MM.1S (cell line): ENCODE measurements around the gene CREB5.

ENCODE experiments used
- DNase-seq: peaks from one replicate; pipeline ENCODE4 v3.0.0-alpha.2; 2015
- H2AFZ ChIP-seq: fragments of 300-600 bp; sonication (generic); 2 replicates; pipeline ENCODE4 v1.6.0; 2016; ENCODE audit warnings: antibody characterized with exemption, low read length
- H3F3A ChIP-seq: fragments of 300-600 bp; sonication (generic); 2 replicates; pipeline ENCODE4 v1.6.1; 2016; ENCODE audit warnings: mild to moderate bottlenecking, antibody characterized with exemption, low read length, moderate library complexity, mixed read lengths; ENCODE audit not compliant: insufficient read depth
- H3K27ac ChIP-seq: fragments of 300-600 bp; sonication (generic); 2 replicates; pipeline ENCODE4 v1.5.1; 2016; ENCODE audit warnings: mild to moderate bottlenecking, low read length
- H3K27me3 ChIP-seq: fragments of 300-600 bp; sonication (generic); replicated peaks from 2 replicates; pipeline ENCODE4 v1.6.0; 2016; ENCODE audit warnings: low read length; ENCODE audit not compliant: insufficient read depth
- H3K36me3 ChIP-seq: fragments of 300-600 bp; sonication (generic); replicated peaks from 2 replicates; pipeline ENCODE4 v1.6.1; 2016; ENCODE audit warnings: mild to moderate bottlenecking, low read length, mixed read lengths; ENCODE audit not compliant: insufficient read depth
- H3K4me1 ChIP-seq: fragments of 300-600 bp; sonication (generic); 2 replicates; pipeline ENCODE4 v1.6.1; 2016; ENCODE audit warnings: low read length, mixed read lengths
- H3K4me2 ChIP-seq: fragments of 300-600 bp; sonication (generic); 2 replicates; pipeline ENCODE4 v1.6.0; 2016; ENCODE audit warnings: low read depth, low read length
- H3K4me3 ChIP-seq: fragments of 300-600 bp; sonication (generic); 2 replicates; pipeline ENCODE4 v1.5.1; 2016; ENCODE audit warnings: low read length, mixed read lengths
- H3K79me2 ChIP-seq: fragments of 300-600 bp; sonication (generic); 2 replicates; pipeline ENCODE4 v1.6.1; 2016; ENCODE audit warnings: mixed run types, low read length, mixed read lengths
- H3K9ac ChIP-seq: fragments of 300-600 bp; sonication (generic); 2 replicates; pipeline ENCODE4 v1.6.1; 2016; ENCODE audit warnings: low read length, mixed read lengths
- H3K9me2 ChIP-seq: fragments of 300-600 bp; sonication (generic); replicated peaks from 2 replicates; pipeline ENCODE4 v1.6.1; 2016; ENCODE audit warnings: mild to moderate bottlenecking, low read length, mixed read lengths; ENCODE audit not compliant: insufficient read depth
- H3K9me3 ChIP-seq: fragments of 300-600 bp; sonication (generic); replicated peaks from 2 replicates; pipeline ENCODE4 v1.6.1; 2016; ENCODE audit warnings: mild to moderate bottlenecking, low read length, mixed read lengths; ENCODE audit not compliant: insufficient read depth
- H4K20me1 ChIP-seq: fragments of 300-600 bp; sonication (generic); 2 replicates; pipeline ENCODE4 v1.6.1; 2016; ENCODE audit warnings: mild to moderate bottlenecking, low read length, moderate library complexity, mixed read lengths; ENCODE audit not compliant: insufficient read depth
- EZH2 ChIP-seq: fragments of 300-600 bp; sonication (generic); optimal IDR thresholded peaks from 2 replicates; pipeline ENCODE3; 2017; ENCODE audit warnings: low read depth, mild to moderate bottlenecking, antibody characterized with exemption, low read length, mixed read lengths
- EZH2phosphoT487 ChIP-seq: fragments of 300-600 bp; sonication (generic); IDR thresholded peaks from 2 replicates; pipeline ENCODE4 v1.6.1; 2018; ENCODE audit warnings: antibody characterized with exemption, low read length
- TF ChIP-seq, protein P1 (sequence below): fragments of 300-600 bp; sonication (generic); IDR thresholded peaks from 2 replicates; pipeline ENCODE4 v1.5.1; 2016; ENCODE audit warnings: antibody characterized with exemption, low read length, mixed read lengths

Gene CREB5

DNA sequence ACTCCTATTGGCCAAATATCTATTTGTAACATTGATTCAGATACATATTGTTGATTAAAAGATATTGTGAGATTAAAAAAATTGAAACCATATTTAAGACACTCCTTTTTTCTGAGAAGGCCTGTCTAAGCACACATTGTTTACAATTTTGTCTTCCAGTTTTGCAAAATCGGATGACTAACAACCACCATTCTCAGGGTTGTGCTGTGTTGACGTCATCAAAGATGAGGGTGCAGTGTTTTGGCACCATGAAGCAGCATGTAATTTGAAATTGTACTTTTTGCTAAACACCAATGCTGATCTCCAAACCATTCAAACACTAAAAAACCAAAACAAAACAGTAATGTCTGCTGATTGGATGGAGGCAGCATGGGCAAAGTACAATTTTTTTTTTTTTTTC lies 7.4 kb downstream of the CREB5 start:
- Histone ChIP-seq H3K36me3 (no peaks in the 10 kb centered on the region), H3F3A (no peaks in the 10 kb centered on the region), H3K4me3 (no peak overlapping the region), H3K9me3 (no peaks in the 10 kb centered on the region), H3K27me3 (no peaks in the 10 kb centered on the region), H3K79me2 (no peaks in the 10 kb centered on the region), H3K27ac (no peak overlapping the region), H3K4me2 (no peak overlapping the region), H2AFZ (no peak overlapping the region), H3K4me1 (no peaks in the 10 kb centered on the region), H3K9ac (no peak overlapping the region), H4K20me1 (no peaks in the 10 kb centered on the region), H3K9me2 (no peaks in the 10 kb centered on the region)
- TF ChIP-seq EZH2: no peak
- TF ChIP-seq EZH2phosphoT487: no peak
- TF ChIP-seq, protein P1, sequence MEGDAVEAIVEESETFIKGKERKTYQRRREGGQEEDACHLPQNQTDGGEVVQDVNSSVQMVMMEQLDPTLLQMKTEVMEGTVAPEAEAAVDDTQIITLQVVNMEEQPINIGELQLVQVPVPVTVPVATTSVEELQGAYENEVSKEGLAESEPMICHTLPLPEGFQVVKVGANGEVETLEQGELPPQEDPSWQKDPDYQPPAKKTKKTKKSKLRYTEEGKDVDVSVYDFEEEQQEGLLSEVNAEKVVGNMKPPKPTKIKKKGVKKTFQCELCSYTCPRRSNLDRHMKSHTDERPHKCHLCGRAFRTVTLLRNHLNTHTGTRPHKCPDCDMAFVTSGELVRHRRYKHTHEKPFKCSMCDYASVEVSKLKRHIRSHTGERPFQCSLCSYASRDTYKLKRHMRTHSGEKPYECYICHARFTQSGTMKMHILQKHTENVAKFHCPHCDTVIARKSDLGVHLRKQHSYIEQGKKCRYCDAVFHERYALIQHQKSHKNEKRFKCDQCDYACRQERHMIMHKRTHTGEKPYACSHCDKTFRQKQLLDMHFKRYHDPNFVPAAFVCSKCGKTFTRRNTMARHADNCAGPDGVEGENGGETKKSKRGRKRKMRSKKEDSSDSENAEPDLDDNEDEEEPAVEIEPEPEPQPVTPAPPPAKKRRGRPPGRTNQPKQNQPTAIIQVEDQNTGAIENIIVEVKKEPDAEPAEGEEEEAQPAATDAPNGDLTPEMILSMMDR: no peak
- no peak for DNase-seq

DNA sequence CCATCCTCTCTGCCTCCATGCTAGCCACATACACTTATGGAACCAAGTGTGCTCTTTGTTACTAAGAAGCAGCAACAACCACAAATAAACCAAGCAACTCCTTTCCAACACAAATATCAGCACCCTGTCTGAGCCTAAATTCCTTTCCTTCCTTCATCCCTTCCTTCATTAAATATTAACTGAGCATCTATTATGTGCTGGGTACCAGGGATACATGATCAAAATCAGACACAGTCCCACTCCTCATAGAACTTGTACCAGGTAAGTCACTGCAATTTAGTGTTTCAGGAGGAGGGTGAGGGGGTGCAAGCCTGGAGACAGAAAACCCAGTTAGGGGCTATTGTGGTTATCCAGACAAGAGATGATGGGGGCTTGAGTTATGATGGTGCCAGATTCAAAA lies 10.8 kb downstream of the CREB5 start:
- TF ChIP-seq, protein P1: no peak
- TF ChIP-seq EZH2: no peak
- TF ChIP-seq EZH2phosphoT487: no peak
- Histone ChIP-seq H3K27ac (no peak overlapping the region), H2AFZ (no peak overlapping the region), H3K4me1 (no peaks in the 10 kb centered on the region), H3K4me3 (no peak overlapping the region), H3F3A (no peaks in the 10 kb centered on the region), H3K9ac (no peak overlapping the region), H3K9me3 (no peaks in the 10 kb centered on the region), H3K9me2 (no peaks in the 10 kb centered on the region), H4K20me1 (no peaks in the 10 kb centered on the region), H3K4me2 (no peak overlapping the region), H3K27me3 (no peaks in the 10 kb centered on the region), H3K36me3 (no peaks in the 10 kb centered on the region), H3K79me2 (no peaks in the 10 kb centered on the region)
- DNase-seq: no peak

DNA sequence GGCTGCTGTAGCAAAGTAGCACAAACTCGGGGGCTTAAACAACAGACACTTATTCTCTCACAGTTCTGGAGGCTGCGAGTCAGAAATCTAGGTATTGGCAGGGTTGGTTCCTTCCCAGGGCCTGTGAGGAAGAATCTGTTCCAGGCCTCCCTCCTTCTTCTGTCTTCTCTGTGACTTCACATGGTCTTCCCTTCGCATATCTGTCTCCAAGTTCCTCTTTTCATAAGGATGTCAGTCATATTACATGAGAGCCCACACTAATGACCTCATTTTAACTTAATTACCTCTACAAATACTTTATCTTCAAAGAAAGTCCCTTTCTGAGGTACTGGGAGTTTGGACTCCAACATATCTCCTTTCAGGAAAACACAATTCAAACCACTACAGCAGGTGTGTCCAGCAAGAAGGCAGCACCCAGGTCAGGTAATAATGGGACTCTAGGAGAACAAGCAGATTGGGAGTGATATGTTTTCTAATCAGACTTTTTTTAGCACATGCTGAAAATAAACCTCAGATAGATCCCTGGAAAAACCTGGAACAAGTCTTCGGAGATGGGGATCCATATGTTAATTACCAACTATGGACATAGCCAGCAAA lies 11.7 kb downstream of the CREB5 start:
- Histone ChIP-seq H3K4me3 (no peak overlapping the region), H3K9ac (no peak overlapping the region), H3K79me2 (no peaks in the 10 kb centered on the region), H3F3A (no peaks in the 10 kb centered on the region), H3K36me3 (no peaks in the 10 kb centered on the region), H3K4me2 (no peak overlapping the region), H3K27ac (no peak overlapping the region), H3K27me3 (no peaks in the 10 kb centered on the region), H2AFZ (no peak overlapping the region), H4K20me1 (no peaks in the 10 kb centered on the region), H3K4me1 (no peaks in the 10 kb centered on the region), H3K9me2 (no peaks in the 10 kb centered on the region), H3K9me3 (no peaks in the 10 kb centered on the region)
- no peak for DNase-seq
- TF ChIP-seq, protein P1: no peak
- TF ChIP-seq EZH2: no peak
- TF ChIP-seq EZH2phosphoT487: no peak
